GM12878 (cell line): ENCODE results near the gene MED19. TPM values are rescaled to one million over a fixed set of nuclear protein-coding genes. Genes with fewer than 3 reads are reported as not detected.
A peak's percentile ranks its signal among the peaks of the same experiment; 100 is the strongest.

ENCODE experiments used
- ATF2 ChIP-seq: IDR thresholded peaks from 2 replicates; pipeline ENCODE4 v1.6.1; 2012; ENCODE audit warnings: low read length, inconsistent platforms
- ATF3 ChIP-seq: IDR thresholded peaks from 2 replicates; pipeline ENCODE4 v1.6.1; 2011; ENCODE audit warnings: low read depth, mild to moderate bottlenecking, low read length, moderate library complexity, borderline replicate concordance; ENCODE audit errors: extremely low read depth
- BCL3 ChIP-seq: IDR thresholded peaks from 2 replicates; pipeline ENCODE4 v1.6.1; 2011; ENCODE audit warnings: borderline replicate concordance, low read depth, mild to moderate bottlenecking, moderate library complexity, low read length; ENCODE audit not compliant: insufficient read depth, poor library complexity, severe bottlenecking
- CBX3 ChIP-seq: fragments of 200-600 bp; sonication (generic); IDR thresholded peaks from 2 replicates; pipeline ENCODE4 v1.6.1; 2016; ENCODE audit warnings: low read depth, borderline replicate concordance
- CEBPB ChIP-seq, 2 experiments: fragments of 150-350 bp in 1 of 2; IDR thresholded peaks; 2 replicates each; pipeline ENCODE4 v1.6.1; 2012 to 2014; ENCODE audit warnings: low read depth in 2 of 2, low read length in 2 of 2, borderline replicate concordance in 1 of 2, inconsistent platforms in 1 of 2
- CUX1 ChIP-seq: IDR thresholded peaks from 2 replicates; pipeline ENCODE4 v1.6.1; 2012; ENCODE audit warnings: improper control_type of control experiment, low read depth, low read length; ENCODE audit not compliant: insufficient replicate concordance
- DPF2 ChIP-seq: fragments of 450-650 bp; IDR thresholded peaks from 2 replicates; pipeline ENCODE4 v1.6.1; 2017; ENCODE audit warnings: mild to moderate bottlenecking
- EGR1 ChIP-seq, 2 experiments: IDR thresholded peaks; 1 replicate in 1 of 2; 2 replicates in 1 of 2; pipeline ENCODE4 v1.6.1; 2011 to 2012; ENCODE audit warnings: low read depth in 2 of 2, low read length in 2 of 2, borderline replicate concordance in 1 of 2, mild to moderate bottlenecking in 1 of 2, moderate library complexity in 1 of 2
- ELK1 ChIP-seq: IDR thresholded peaks from 2 replicates; pipeline ENCODE4 v1.6.1; 2012; ENCODE audit warnings: low read depth, low read length, improper control_type of control experiment
- GATAD2B ChIP-seq: fragments of 450-650 bp; conservative IDR thresholded peaks from 2 replicates; pipeline ENCODE4 v1.6.1; 2017; ENCODE audit warnings: low read depth, mild to moderate bottlenecking, moderate library complexity
- IKZF1 ChIP-seq: fragments of 450-650 bp; conservative IDR thresholded peaks from 2 replicates; pipeline ENCODE4 v1.6.1; 2017; ENCODE audit warnings: antibody characterized with exemption, mild to moderate bottlenecking
- JUND ChIP-seq: IDR thresholded peaks from 2 replicates; pipeline ENCODE4 v1.6.1; 2012; ENCODE audit warnings: low read depth, mild to moderate bottlenecking, low read length, improper control_type of control experiment, moderate library complexity
- MXI1 ChIP-seq: fragments of 150-350 bp; IDR thresholded peaks from 2 replicates; pipeline ENCODE4 v1.6.1; 2011; ENCODE audit warnings: low read depth, mild to moderate bottlenecking, inconsistent platforms, low read length, improper control_type of control experiment
- POLR2AphosphoS5 ChIP-seq: IDR thresholded peaks from 2 replicates; pipeline ENCODE4 v1.6.1; 2011; ENCODE audit warnings: mild to moderate bottlenecking, low read length, inconsistent platforms
- SIN3A ChIP-seq: IDR thresholded peaks from 2 replicates; pipeline ENCODE4 v1.6.1; 2012; ENCODE audit warnings: low read depth, low read length, improper control_type of control experiment
- SREBF1 ChIP-seq: IDR thresholded peaks from 2 replicates; pipeline ENCODE4 v1.6.1; 2012; ENCODE audit warnings: mild to moderate bottlenecking, low read length
- SUZ12 ChIP-seq: fragments of 200-600 bp; sonication (generic); IDR thresholded peaks from one replicate; pipeline ENCODE4 v1.6.1; 2018; ENCODE audit warnings: antibody characterized with exemption, mild to moderate bottlenecking; ENCODE audit not compliant: unreplicated experiment
- TBL1XR1 ChIP-seq: IDR thresholded peaks from 2 replicates; pipeline ENCODE4 v1.6.1; 2012; ENCODE audit warnings: low read depth, low read length, improper control_type of control experiment
- ZNF24 ChIP-seq: fragments of 450-650 bp; IDR thresholded peaks from 2 replicates; pipeline ENCODE4 v1.6.1; 2017; ENCODE audit warnings: antibody characterized with exemption, mild to moderate bottlenecking
- ZSCAN29 ChIP-seq: fragments of 450-650 bp; IDR thresholded peaks from 2 replicates; pipeline ENCODE4 v1.6.1; 2017; ENCODE audit warnings: mild to moderate bottlenecking, moderate library complexity
- polyA plus RNA-seq, 11 experiments: library from polyadenylated mRNA; depleted of rRNA in 4 of 11; unstranded in 6 of 11; stranded (reverse) in 5 of 11; fragments of >200 nt; fragmentation: Nextera tagmentation in 4 of 11; fragmentation: Illumina TruSeq in 1 of 11; extraction: Ambion mirVana in 4 of 11; extraction: Trizol in 1 of 11; gene quantifications; 1 replicate in 1 of 11; 2 replicates in 10 of 11; pipeline versions ENCODE4 v1.2.1 to v1.2.3, GENCODE V29; 2011 to 2016; ENCODE audit warnings: inconsistent platforms in 2 of 11, missing spikeins in 2 of 11, low read depth in 1 of 11
- total RNA-seq, 4 experiments: library from RNA; depleted of rRNA in 3 of 4; stranded (reverse); fragments of >200 nt in 3 of 4; fragmentation: Illumina TruSeq in 1 of 4; extraction: Trizol in 1 of 4; gene quantifications; 2 replicates each; pipeline versions ENCODE4 v1.2.1 to v1.2.3, GENCODE V29; 2013 to 2021

The MED19 gene
- total and polyA plus RNA-seq, 10 of the 15 experiments (the other 5 are each of a cell fraction or from before 2014, with no cell fraction given) = 4.9 to 28.2 (median 17.3) TPM

- TF ChIP-seq DPF2 = peak; percentile 60
- TF ChIP-seq SUZ12 = no peak
- TF ChIP-seq BCL3 = no peak
- TF ChIP-seq TBL1XR1 = peak; percentile 24; the same call in 1 of the 2 replicates
- TF ChIP-seq ATF2 = no peak
- 0 out of 2 replicates have a peak, but pooled peaks have one; percentile 30 for TF ChIP-seq ATF3
- peak; percentile 94 for TF ChIP-seq SIN3A
- no peak for TF ChIP-seq ZNF24
- TF ChIP-seq JUND = no peak
- TF ChIP-seq EGR1 (IDR thresholded peaks at IDR 0.05; ENCODE audit: borderline replicate concordance in 1 of 2, low read depth in 2 of 2, low read length in 2 of 2) = peak; percentile 3 to 97
- peak; percentile 80 for TF ChIP-seq POLR2AphosphoS5
- no peak for TF ChIP-seq CBX3
- TF ChIP-seq CEBPB (IDR thresholded peaks at IDR 0.05; ENCODE audit: borderline replicate concordance in 1 of 2, low read depth in 2 of 2, low read length in 2 of 2) = no peak
- 0 out of 2 replicates have a peak, but pooled peaks have one; percentile 50 for TF ChIP-seq GATAD2B
- peak; percentile 85 for TF ChIP-seq SREBF1
- no peak for TF ChIP-seq CUX1
- peak; percentile 69; the same call in 1 of the 2 replicates for TF ChIP-seq MXI1
- peak; percentile 98 for TF ChIP-seq IKZF1
- no peak for TF ChIP-seq ZSCAN29
- peak; percentile 89 for TF ChIP-seq ELK1
Observed at GRCh38 chr11:57657194-57658022, 54.6 kb downstream of the MED19 start, which contains the start of gene CLP1 (continued).
